IPS-15b (cell line): Measurements from ENCODE around the gene BDKRB2.

Source experiments
- H3K27me3 ChIP-seq: one replicate; pipeline ENCODE4 v1.6.1; 2013; ENCODE audit warnings: low read length; ENCODE audit not compliant: control insufficient read depth, insufficient read depth
- H3K36me3 ChIP-seq: one replicate; pipeline ENCODE4 v1.6.1; 2013; ENCODE audit warnings: low read length; ENCODE audit not compliant: control insufficient read depth, insufficient read depth
- H3K4me1 ChIP-seq: one replicate; pipeline ENCODE4 v1.6.1; 2013; ENCODE audit warnings: mild to moderate bottlenecking, low read length; ENCODE audit not compliant: control insufficient read depth, insufficient read depth
- H3K4me3 ChIP-seq: one replicate; pipeline ENCODE4 v1.5.1; 2013; ENCODE audit warnings: low read depth, low read length
- H3K9ac ChIP-seq: one replicate; pipeline ENCODE4 v1.6.1; 2013; ENCODE audit warnings: low read depth, mild to moderate bottlenecking, low read length
- H3K9me3 ChIP-seq: one replicate; pipeline ENCODE4 v1.6.1; 2013; ENCODE audit warnings: mild to moderate bottlenecking, low read length; ENCODE audit not compliant: control insufficient read depth, insufficient read depth

BDKRB2 gene

DNA sequence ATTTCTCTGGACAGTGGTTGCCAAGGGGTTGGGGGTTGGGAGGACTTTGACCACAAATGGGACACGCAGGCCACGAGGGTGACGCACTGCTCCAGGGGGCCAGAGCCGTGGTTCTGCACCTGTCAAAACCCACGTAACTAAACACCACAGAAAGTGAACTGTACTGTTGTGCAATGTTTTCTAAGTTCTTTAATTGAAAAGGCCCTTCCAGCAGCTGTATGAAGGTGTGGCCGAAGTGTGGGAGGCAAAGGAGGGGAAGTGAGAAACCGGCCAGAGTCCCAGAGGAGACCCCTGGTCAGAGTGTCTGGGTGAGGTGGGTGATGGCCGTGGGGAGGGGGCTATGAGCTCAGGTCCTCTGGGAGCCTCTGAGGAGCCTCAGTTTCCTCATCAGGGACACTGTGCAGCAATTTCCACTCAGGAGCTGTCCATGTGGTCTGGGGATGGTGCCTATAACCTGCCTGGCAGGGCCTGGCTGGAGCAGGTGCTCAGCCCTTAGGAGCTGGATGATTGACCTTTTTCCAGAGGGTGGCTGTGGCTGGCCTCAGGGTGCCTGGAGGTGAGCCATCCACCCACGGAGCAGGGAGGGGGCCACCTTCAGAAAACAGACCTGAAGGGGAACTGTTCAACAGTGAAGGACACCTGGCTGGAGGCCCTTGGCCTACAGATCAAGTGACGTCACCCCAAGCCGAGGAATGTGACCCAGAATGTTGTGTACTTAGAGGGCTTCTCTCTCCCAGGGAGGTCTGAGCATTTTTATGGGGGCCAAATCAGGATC is 9.8 kb upstream of the BDKRB2 start:
- H3K9ac ChIP-seq, result no peak overlapping the region
- no peaks in the 10 kb centered on the region for H3K36me3 ChIP-seq
- H3K4me1 ChIP-seq, result no peaks in the 10 kb centered on the region

DNA sequence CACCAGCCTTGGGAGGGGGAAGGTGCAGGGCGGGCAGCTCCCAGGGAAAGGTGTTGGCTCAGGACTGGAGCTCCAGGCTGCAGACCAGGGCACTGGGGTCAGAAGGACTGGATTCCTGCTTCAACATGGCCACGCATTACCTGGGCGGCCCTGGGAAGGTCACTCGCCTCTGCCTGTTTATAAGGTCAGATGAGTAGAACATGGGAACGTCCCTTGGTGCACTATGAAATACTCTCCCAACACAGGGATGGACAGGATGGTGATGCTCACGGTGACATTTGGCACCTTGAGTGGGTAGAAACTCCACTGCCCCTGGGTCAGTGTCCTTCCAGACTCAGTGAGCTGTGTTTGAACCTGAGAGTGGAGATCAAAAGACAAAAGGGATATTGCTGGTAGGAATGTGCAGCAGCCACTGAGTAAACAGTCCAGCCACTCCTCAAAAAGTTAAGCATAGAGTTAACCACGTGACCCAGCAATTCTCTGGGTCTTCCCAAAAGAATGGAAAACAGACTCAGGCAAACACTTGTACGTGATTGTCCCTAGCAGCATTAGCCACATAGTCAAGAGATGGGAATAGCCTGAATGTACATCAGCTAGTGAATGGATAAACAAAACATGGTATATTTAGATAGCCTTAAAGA is 9.1 kb upstream of the BDKRB2 start:
- Histone ChIP-seq H3K36me3 (no peaks in the 10 kb centered on the region), H3K4me1 (no peaks in the 10 kb centered on the region), H3K4me3 (no peak overlapping the region), H3K9ac (no peak overlapping the region), H3K9me3 (no peaks in the 10 kb centered on the region), H3K27me3 (no peaks in the 10 kb centered on the region)

More for the DNA sequence above, 9.8 kb upstream of the BDKRB2 start:
- no peak overlapping the region for H3K4me3 ChIP-seq
- H3K9me3 ChIP-seq, result no peaks in the 10 kb centered on the region
- H3K27me3 ChIP-seq, result no peaks in the 10 kb centered on the region

DNA sequence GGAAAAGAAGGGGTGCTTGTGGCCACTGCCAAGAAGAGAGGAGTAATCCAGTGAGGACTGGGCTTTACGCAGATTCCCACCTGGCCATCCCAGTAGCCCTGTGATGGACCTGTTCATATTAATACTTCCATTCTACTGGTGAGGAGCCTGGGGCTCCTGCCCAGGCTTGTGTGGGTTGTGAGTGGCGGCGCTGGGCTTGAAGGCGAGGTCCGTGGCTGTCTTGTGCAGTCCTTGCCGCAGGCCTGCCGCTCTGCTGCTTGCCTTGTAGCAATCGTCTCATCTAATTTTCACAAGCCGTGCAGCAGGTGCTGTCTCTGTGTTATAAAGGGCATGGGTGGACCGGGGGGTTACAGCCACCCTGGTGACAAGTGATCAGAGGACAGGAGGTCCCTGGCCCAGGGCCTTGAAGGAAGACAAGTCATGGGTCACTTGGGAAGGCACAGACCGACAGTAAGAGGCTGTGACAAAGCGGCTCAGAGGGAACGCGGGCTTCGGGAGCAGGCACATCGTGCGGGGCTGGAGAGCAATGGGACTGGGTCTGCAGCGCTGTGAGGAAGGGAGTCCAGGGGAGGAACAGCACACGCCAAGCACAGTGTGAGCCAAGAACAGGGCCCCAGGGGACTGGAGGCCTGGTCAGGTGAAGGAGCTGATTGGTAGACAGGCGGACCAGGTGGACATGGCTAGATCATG is 7.3 kb upstream of the BDKRB2 start:
- Histone ChIP-seq H3K36me3 (no peaks in the 10 kb centered on the region), H3K4me1 (no peaks in the 10 kb centered on the region), H3K27me3 (no peaks in the 10 kb centered on the region), H3K9me3 (no peaks in the 10 kb centered on the region), H3K4me3 (no peak overlapping the region), H3K9ac (no peak overlapping the region)

DNA sequence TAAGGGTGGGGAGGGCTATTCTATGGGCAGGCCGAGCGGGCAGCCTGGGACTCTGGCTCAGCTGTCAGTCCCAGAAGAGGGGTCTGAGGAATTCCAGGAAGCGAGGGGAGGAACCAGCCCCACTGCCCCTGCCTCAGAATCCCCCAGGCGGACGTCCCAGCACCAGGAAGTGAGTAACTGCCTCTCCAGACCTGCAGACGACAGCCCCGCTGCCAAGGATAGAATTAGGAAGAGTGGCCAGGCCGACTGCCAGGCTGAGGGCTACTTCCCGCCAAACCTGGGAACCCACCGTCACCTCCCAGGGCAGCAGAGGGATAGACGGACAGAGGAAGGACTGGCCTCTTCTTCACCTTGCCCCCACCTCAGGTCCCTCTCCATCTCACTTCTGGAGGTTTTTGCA is 6.7 kb upstream of the BDKRB2 start:
- Histone ChIP-seq H3K27me3 (no peaks in the 10 kb centered on the region), H3K9me3 (no peaks in the 10 kb centered on the region), H3K9ac (no peak overlapping the region), H3K36me3 (no peaks in the 10 kb centered on the region), H3K4me3 (no peak overlapping the region), H3K4me1 (no peaks in the 10 kb centered on the region)

DNA sequence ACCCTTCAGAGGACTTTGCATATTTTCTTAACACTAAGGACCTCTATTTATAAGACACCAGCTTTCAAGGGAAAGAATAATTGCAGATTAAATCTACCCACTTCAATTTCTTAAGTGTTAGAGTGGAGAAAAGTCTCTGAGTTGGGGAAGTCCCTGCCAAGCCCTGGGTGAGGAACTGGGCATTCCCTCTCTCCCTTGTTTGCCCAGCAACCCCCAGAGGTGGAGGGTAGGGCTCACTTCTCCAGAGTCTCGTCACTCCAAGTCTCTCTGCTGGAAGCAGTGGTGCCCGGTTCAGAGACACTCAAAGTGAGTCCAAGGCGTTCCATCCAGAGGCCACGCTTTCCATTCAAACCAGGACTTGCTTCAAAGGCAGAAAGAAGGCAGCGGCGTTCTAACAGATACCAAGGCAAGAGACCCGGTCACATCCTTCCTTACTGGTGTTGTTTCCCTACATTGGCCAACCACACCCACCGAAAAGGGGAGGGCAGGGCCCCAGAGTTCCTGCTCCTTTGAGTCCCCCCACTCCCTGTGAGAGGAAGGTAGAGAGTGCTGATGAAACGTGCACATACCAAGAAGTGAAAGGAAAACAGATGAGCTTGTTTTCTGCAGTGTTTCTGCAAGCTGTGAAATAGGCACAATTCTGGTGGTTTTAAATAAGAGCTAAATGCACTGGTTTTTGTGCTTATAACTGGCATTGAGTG is 6.1 kb upstream of the BDKRB2 start:
- Histone ChIP-seq H3K4me1 (no peaks in the 10 kb centered on the region), H3K4me3 (no peak overlapping the region), H3K9me3 (no peaks in the 10 kb centered on the region), H3K27me3 (peaks cover 3% of the 10 kb centered on the region), H3K36me3 (no peaks in the 10 kb centered on the region), H3K9ac (no peak overlapping the region)

DNA sequence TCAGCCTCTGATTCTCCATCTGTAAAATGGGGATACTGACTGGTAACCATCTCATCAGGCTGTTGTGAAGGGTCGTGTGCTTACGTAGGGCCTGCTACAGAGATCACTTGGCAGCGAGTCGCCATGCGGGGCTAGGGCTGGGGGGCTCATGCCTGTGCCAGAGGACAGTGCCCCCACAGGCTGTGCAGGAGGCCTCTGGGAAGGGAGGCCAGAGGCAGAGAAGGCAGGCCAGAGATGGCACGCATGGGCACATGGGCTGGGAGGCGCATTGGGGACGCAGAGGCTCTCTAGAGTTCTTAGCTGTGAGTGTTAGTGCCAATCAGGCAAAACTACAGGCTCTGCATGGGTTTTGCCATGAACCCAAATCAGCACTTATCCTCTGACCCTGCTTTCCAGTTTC is 3.5 kb upstream of the BDKRB2 start:
- peaks cover 11% of the 10 kb centered on the region for H3K4me1 ChIP-seq
- H3K4me3 ChIP-seq, result no peak overlapping the region
- H3K9me3 ChIP-seq, result no peaks in the 10 kb centered on the region
- H3K27me3 ChIP-seq, result peaks cover 20% of the 10 kb centered on the region
- no peaks in the 10 kb centered on the region for H3K36me3 ChIP-seq
- no peak overlapping the region for H3K9ac ChIP-seq

DNA sequence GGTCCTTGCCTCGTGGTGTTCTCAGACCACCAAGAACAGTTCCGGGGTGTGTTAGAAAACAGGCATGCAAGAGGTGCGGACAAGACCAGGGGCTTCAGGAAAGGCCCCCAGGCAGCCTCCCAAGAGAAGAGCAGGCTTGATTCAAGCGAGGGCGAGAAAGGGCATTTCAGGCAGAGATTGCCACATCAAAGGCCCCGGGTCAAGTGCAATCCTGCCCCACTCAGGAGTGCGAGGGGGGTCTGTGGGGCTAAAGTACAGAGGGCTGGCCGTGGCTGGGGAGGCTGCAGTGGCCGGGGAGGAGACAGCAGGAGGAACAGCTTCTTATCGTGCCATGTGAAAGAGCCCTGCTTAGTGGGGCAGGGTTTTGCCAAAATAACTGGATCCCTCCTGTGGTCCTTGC is 2.7 kb upstream of the BDKRB2 start:
- H3K4me1 ChIP-seq, result peaks cover 11% of the 10 kb centered on the region
- peaks cover 20% of the 10 kb centered on the region for H3K27me3 ChIP-seq
- no peaks in the 10 kb centered on the region for H3K36me3 ChIP-seq
- no peak overlapping the region for H3K9ac ChIP-seq
- H3K9me3 ChIP-seq, result no peaks in the 10 kb centered on the region
- no peak overlapping the region for H3K4me3 ChIP-seq

DNA sequence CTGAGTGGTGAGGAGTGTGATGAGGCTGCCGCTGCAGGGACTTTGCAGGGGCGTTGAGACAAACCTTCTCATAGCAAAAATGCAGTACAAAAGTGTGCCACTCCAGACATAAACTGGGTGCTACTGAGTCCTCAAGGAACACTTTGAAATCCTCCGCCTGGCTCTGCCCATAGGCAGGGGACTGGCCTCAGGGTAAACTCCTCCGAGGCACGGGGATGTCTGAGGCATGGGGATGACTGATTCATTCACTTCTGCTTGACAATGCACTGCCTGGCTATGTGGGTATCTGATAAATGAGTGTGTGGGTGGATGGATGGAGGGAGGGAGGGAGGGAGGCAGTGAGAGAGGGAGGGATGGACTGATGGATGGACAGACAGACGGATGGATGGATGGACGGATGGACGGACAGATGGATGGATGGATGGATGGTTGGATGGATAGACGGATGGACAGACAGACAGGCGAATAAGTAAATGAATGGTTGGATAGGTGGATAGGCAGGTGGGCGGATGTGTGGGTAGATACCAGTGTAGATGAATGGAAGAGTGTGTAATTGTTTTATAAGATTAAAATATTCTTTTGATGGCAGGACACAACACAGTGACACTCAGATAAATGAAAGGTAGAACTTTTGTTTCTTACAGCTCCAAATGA is 2.1 kb upstream of the BDKRB2 start:
- no peak overlapping the region for H3K4me3 ChIP-seq
- peaks cover 11% of the 10 kb centered on the region for H3K4me1 ChIP-seq
- H3K36me3 ChIP-seq, result no peaks in the 10 kb centered on the region
- peaks cover 20% of the 10 kb centered on the region for H3K27me3 ChIP-seq
- no peaks in the 10 kb centered on the region for H3K9me3 ChIP-seq
- no peak overlapping the region for H3K9ac ChIP-seq

DNA sequence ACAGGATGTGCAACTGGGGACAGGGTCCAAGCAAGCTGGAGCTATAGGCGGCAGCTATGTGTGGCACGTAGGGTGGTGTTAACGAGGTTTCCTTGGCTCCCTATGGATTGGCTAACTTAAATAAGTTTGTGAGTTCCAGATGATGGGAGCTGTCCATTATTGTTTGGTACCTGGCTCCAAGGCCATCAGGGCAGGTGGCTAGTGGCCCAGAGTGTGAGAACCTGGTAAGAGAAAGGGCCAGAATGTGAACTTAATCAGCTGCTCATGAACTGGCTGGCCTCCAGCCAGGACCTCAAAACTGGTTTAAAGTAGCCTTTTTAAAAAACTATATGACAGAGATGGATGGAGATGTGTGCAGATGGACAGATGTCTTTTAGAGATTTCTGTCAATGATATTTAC is 1.5 kb upstream of the BDKRB2 start:
- Histone ChIP-seq H3K4me1 (peaks cover 11% of the 10 kb centered on the region), H3K27me3 (peaks cover 20% of the 10 kb centered on the region), H3K9ac (no peak overlapping the region), H3K9me3 (no peaks in the 10 kb centered on the region), H3K4me3 (no peak overlapping the region), H3K36me3 (no peaks in the 10 kb centered on the region)

DNA sequence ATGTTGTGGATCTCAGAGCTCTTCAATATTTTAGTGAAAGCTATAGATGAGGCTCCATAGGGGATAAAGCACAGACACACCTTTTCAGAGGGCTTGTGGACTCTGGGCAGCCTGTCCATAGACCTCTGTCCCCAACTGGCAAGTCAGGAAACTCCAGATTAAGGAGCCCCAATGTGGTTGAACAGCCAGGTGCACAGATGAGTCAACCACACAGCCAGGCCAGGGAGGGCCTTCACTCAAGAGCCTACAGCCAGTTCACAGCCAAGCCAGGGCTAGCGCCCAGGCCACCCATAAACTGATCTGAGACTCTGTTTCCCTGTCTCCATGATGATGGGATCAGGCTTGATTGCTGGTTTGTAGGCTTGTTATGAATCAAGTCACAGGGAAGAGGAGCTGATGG is 1.0 kb upstream of the BDKRB2 start:
- no peak overlapping the region for H3K9ac ChIP-seq

More for the DNA sequence above, 1.0 kb upstream of the BDKRB2 start:
- Histone ChIP-seq H3K4me3 (no peak overlapping the region), H3K4me1 (peaks cover 11% of the 10 kb centered on the region), H3K9me3 (no peaks in the 10 kb centered on the region), H3K36me3 (no peaks in the 10 kb centered on the region), H3K27me3 (peaks cover 20% of the 10 kb centered on the region)
